ENCODE data around the gene NAV2.

DNA sequence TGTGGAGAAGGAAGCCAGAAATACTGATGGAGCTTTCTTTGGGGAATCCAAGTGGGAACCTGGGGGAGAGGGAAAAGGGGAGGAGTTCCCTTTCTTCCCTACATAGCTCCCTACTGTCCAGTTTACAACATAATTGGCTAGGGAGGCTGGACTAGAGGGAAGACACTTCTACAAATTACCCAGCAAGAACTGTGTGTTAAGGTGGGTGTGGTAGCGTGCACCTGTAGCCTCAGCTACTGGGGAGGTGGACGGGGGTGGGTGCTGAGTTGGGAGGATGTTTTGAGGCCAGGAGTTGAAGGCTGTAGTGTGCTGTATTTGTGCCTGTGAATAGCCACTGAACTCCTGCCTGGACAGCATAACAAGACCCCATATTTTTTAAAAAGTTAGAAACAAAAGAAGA, 74.0 kb downstream of the NAV2 start:
- TF ChIP-seq, protein P1, sequence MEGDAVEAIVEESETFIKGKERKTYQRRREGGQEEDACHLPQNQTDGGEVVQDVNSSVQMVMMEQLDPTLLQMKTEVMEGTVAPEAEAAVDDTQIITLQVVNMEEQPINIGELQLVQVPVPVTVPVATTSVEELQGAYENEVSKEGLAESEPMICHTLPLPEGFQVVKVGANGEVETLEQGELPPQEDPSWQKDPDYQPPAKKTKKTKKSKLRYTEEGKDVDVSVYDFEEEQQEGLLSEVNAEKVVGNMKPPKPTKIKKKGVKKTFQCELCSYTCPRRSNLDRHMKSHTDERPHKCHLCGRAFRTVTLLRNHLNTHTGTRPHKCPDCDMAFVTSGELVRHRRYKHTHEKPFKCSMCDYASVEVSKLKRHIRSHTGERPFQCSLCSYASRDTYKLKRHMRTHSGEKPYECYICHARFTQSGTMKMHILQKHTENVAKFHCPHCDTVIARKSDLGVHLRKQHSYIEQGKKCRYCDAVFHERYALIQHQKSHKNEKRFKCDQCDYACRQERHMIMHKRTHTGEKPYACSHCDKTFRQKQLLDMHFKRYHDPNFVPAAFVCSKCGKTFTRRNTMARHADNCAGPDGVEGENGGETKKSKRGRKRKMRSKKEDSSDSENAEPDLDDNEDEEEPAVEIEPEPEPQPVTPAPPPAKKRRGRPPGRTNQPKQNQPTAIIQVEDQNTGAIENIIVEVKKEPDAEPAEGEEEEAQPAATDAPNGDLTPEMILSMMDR (IDR thresholded peaks at IDR 0.05), result no peak
- no peak for TF ChIP-seq POLR2A (IDR thresholded peaks at IDR 0.05)
